Activated naive CD8-positive, alpha-beta T cell (primary cell): ENCODE data around the gene C1orf116.

Experiments used
- H3K27ac Mint-ChIP-seq: one replicate; pipeline ENCODE4 v1.8.0; 2021; ENCODE audit warnings: mixed read lengths
- H3K27me3 Mint-ChIP-seq: one replicate; pipeline ENCODE4 v1.8.0; 2021; ENCODE audit warnings: mixed read lengths
- H3K36me3 Mint-ChIP-seq: one replicate; pipeline ENCODE4 v1.8.0; 2021; ENCODE audit warnings: mixed read lengths
- H3K4me1 Mint-ChIP-seq: one replicate; pipeline ENCODE4 v1.8.0; 2021; ENCODE audit warnings: low read depth, mixed read lengths
- H3K4me3 Mint-ChIP-seq: one replicate; pipeline ENCODE4 v1.8.0; 2021; ENCODE audit warnings: mild to moderate bottlenecking, mixed read lengths
- H3K9me3 Mint-ChIP-seq: one replicate; pipeline ENCODE4 v1.8.0; 2021; ENCODE audit warnings: low read depth, mixed read lengths

Gene C1orf116

GRCh38 chr1:207021876-207022596 is 10.5 kb downstream of the C1orf116 start:
- Mint-ChIP-seq H3K36me3 (no peaks in the 10 kb centered on the region), H3K4me3 (no peak overlapping the region), H3K9me3 (no peaks in the 10 kb centered on the region), H3K4me1 (no peaks in the 10 kb centered on the region), H3K27ac (no peak overlapping the region), H3K27me3 (peaks cover 3% of the 10 kb centered on the region)

GRCh38 chr1:207021139-207021861 is 11.3 kb downstream of the C1orf116 start:
- H3K9me3 Mint-ChIP-seq, result no peaks in the 10 kb centered on the region
- no peaks in the 10 kb centered on the region for H3K36me3 Mint-ChIP-seq
- no peak overlapping the region for H3K27ac Mint-ChIP-seq
- no peak overlapping the region for H3K4me3 Mint-ChIP-seq
- H3K4me1 Mint-ChIP-seq, result no peaks in the 10 kb centered on the region
- H3K27me3 Mint-ChIP-seq, result peaks cover 2% of the 10 kb centered on the region

- no peaks in the 10 kb centered on the region for H3K4me1 Mint-ChIP-seq
- H3K27me3 Mint-ChIP-seq, result peaks cover 2% of the 10 kb centered on the region
- H3K4me3 Mint-ChIP-seq, result no peak overlapping the region
- no peaks in the 10 kb centered on the region for H3K9me3 Mint-ChIP-seq
- H3K36me3 Mint-ChIP-seq, result no peaks in the 10 kb centered on the region
- H3K27ac Mint-ChIP-seq, result no peak overlapping the region
Observed at GRCh38 chr1:207020709-207021107, 11.8 kb downstream of the C1orf116 start.

- H3K27me3 Mint-ChIP-seq, result no peaks in the 10 kb centered on the region
- no peaks in the 10 kb centered on the region for H3K36me3 Mint-ChIP-seq
- no peaks in the 10 kb centered on the region for H3K9me3 Mint-ChIP-seq
- H3K27ac Mint-ChIP-seq, result no peak overlapping the region
- H3K4me1 Mint-ChIP-seq, result no peaks in the 10 kb centered on the region
- H3K4me3 Mint-ChIP-seq, result no peak overlapping the region
Observed at GRCh38 chr1:207020065-207020708, 12.4 kb downstream of the C1orf116 start.

GRCh38 chr1:207019661-207020060 is 12.9 kb downstream of the C1orf116 start:
- Mint-ChIP-seq H3K4me1 (no peaks in the 10 kb centered on the region), H3K36me3 (no peaks in the 10 kb centered on the region), H3K9me3 (no peaks in the 10 kb centered on the region), H3K27me3 (no peaks in the 10 kb centered on the region), H3K27ac (no peak overlapping the region), H3K4me3 (no peak overlapping the region)

- Mint-ChIP-seq H3K27ac (no peak overlapping the region), H3K27me3 (no peaks in the 10 kb centered on the region), H3K4me3 (no peak overlapping the region), H3K9me3 (no peaks in the 10 kb centered on the region), H3K36me3 (no peaks in the 10 kb centered on the region), H3K4me1 (no peaks in the 10 kb centered on the region)
Observed at GRCh38 chr1:207019161-207019560, 13.4 kb downstream of the C1orf116 start.

GRCh38 chr1:207018707-207019106 is 13.8 kb downstream of the C1orf116 start:
- H3K4me1 Mint-ChIP-seq, result no peaks in the 10 kb centered on the region
- H3K27ac Mint-ChIP-seq, result no peak overlapping the region
- H3K4me3 Mint-ChIP-seq, result no peak overlapping the region
- H3K9me3 Mint-ChIP-seq, result no peaks in the 10 kb centered on the region
- H3K36me3 Mint-ChIP-seq, result no peaks in the 10 kb centered on the region
- H3K27me3 Mint-ChIP-seq, result no peaks in the 10 kb centered on the region

- Mint-ChIP-seq H3K27ac (no peak overlapping the region), H3K4me1 (no peaks in the 10 kb centered on the region), H3K4me3 (no peak overlapping the region), H3K9me3 (no peaks in the 10 kb centered on the region), H3K27me3 (no peaks in the 10 kb centered on the region), H3K36me3 (no peaks in the 10 kb centered on the region)
Observed at GRCh38 chr1:207017615-207018559, 14.7 kb downstream of the C1orf116 start.

- Mint-ChIP-seq H3K4me1 (no peaks in the 10 kb centered on the region), H3K9me3 (no peaks in the 10 kb centered on the region), H3K27ac (no peak overlapping the region), H3K27me3 (peaks cover 9% of the 10 kb centered on the region), H3K36me3 (no peaks in the 10 kb centered on the region), H3K4me3 (no peak overlapping the region)
Observed at GRCh38 chr1:207015791-207016190, 16.8 kb downstream of the C1orf116 start.

GRCh38 chr1:207014728-207015127 is 17.8 kb downstream of the C1orf116 start:
- Mint-ChIP-seq H3K36me3 (no peaks in the 10 kb centered on the region), H3K27me3 (peaks cover 12% of the 10 kb centered on the region), H3K9me3 (no peaks in the 10 kb centered on the region), H3K4me1 (no peaks in the 10 kb centered on the region), H3K27ac (no peak overlapping the region), H3K4me3 (no peak overlapping the region)

- peaks cover 12% of the 10 kb centered on the region for H3K27me3 Mint-ChIP-seq
- H3K36me3 Mint-ChIP-seq, result no peaks in the 10 kb centered on the region
- H3K27ac Mint-ChIP-seq, result no peak overlapping the region
- H3K4me1 Mint-ChIP-seq, result no peaks in the 10 kb centered on the region
- H3K9me3 Mint-ChIP-seq, result no peaks in the 10 kb centered on the region
- no peak overlapping the region for H3K4me3 Mint-ChIP-seq
Observed at GRCh38 chr1:207013321-207014085, 19.1 kb downstream of the C1orf116 start.

GRCh38 chr1:207010726-207011125 is 21.8 kb downstream of the C1orf116 start:
- Mint-ChIP-seq H3K4me1 (no peaks in the 10 kb centered on the region), H3K27me3 (peaks cover 14% of the 10 kb centered on the region), H3K36me3 (no peaks in the 10 kb centered on the region), H3K27ac (no peak overlapping the region), H3K4me3 (no peak overlapping the region), H3K9me3 (no peaks in the 10 kb centered on the region)

- Mint-ChIP-seq H3K4me1 (no peaks in the 10 kb centered on the region), H3K27ac (no peak overlapping the region), H3K9me3 (no peaks in the 10 kb centered on the region), H3K27me3 (peaks cover 15% of the 10 kb centered on the region), H3K4me3 (no peak overlapping the region), H3K36me3 (no peaks in the 10 kb centered on the region)
Observed at GRCh38 chr1:207009945-207010344, 22.6 kb downstream of the C1orf116 start.
